ENCODE data around the gene PIGR. TPM values are rescaled to one million over a fixed set of nuclear protein-coding genes. Genes with fewer than 3 reads are reported as not detected.

The PIGR gene
- total and polyA plus RNA-seq, 2 of the 8 experiments (the other 6 are each of a cell fraction or from before 2014, with no cell fraction given): not detected

GRCh38 chr1:206921772-206922265 lies 24.4 kb downstream of the PIGR start, which contains the start of gene FCMR:
TSS of gene FCMR (minus strand) at chr1:206921941. CDS start at chr1:206921854, 87 bp downstream.
- CTCF ChIA-PET (ENCODE audit: partially characterized antibody): interaction anchor here (1.1 to 12.9 kb wide), 13 partner anchors 8 to 288 kb away, joined by 3 to 180 read pairs (median 5); partner anchors contain the start of gene IL20
- H2AK5ac ChIP-seq (ENCODE audit: low read depth, low read length): no peak within 1 kb of the TSS
- peaks cover 0 to 11% of the 10 kb centered on the region in 2 experiments for H4K20me1 ChIP-seq (replicated peaks in 1 of 2; ENCODE audit: control insufficient read depth in 1 of 2, insufficient read depth in 2 of 2, low read length in 2 of 2)
- H3K27ac ChIP-seq (ENCODE audit: low read depth, low read length): no peak within 1 kb of the TSS
- H3K4ac ChIP-seq (replicated peaks; ENCODE audit: insufficient read length, low read depth, low read length): no peak within 1 kb of the TSS
- TF ChIP-seq CBX8 (IDR thresholded peaks at IDR 0.05; ENCODE audit: borderline replicate concordance, low read depth, low read length) (no peak), TAF1 (IDR thresholded peaks at IDR 0.05; ENCODE audit: low read depth, low read length) (no peak), JUN (IDR thresholded peaks at IDR 0.05; ENCODE audit: low read depth, low read length) (no peak), POLR2AphosphoS5 (IDR thresholded peaks at IDR 0.05; ENCODE audit: low read depth, low read length) (no peak), ZNF274 (IDR thresholded peaks at IDR 0.05; ENCODE audit: borderline replicate concordance, extremely low read depth, low read length) (no peak), CTBP2 (IDR thresholded peaks at IDR 0.05; ENCODE audit: borderline replicate concordance, insufficient read depth, insufficient read length, low read length) (no peak), GTF2F1 (IDR thresholded peaks at IDR 0.05; ENCODE audit: borderline replicate concordance, low read depth, low read length) (no peak), SAP30 (IDR thresholded peaks at IDR 0.05; ENCODE audit: insufficient read depth, insufficient replicate concordance, low read length) (no peak), BRCA1 (IDR thresholded peaks at IDR 0.05; ENCODE audit: low read depth, low read length) (no peak), POU5F1 (IDR thresholded peaks at IDR 0.05; ENCODE audit: low read depth, low read length) (no peak), KDM5A (IDR thresholded peaks at IDR 0.05; ENCODE audit: low read length) (no peak), TBP (IDR thresholded peaks at IDR 0.05; ENCODE audit: low read depth, low read length) (no peak), EGR1 (IDR thresholded peaks at IDR 0.05; ENCODE audit: borderline replicate concordance, low read depth, low read length) (no peak), MAX (IDR thresholded peaks at IDR 0.05) (no peak)
- H3K9me3 ChIP-seq (ENCODE audit: insufficient read depth in 2 of 2, low read depth in 1 of 2, low read length in 1 of 2): no peaks in the 10 kb centered on the region; a peak in 1 of 4 replicates
- no peak within 1 kb of the TSS for H4K5ac ChIP-seq (ENCODE audit: insufficient read length, low read depth, low read length)
- no peak within 1 kb of the TSS for H2BK15ac ChIP-seq (ENCODE audit: low read length)
- WGBS, 2 experiments (ENCODE audit: extremely low coverage in 1 of 2, insufficient coverage in 1 of 2, insufficient read length in 1 of 2, insufficient replicate concordance in 2 of 2, low coverage in 1 of 2, low lambda C conversion rate in 2 of 2, missing lambda C conversion rate in 1 of 2): 91% methylated on average over 7 of the region's 7 CpGs; no CpG with 5 or more reads in 1 of the 2 experiments
- H4K91ac ChIP-seq (replicated peaks; ENCODE audit: insufficient read length, low read length): no peak within 1 kb of the TSS
- 0 out of 2 replicates have a peak, but pooled peaks cover 2% of the 10 kb centered on the region for H3K79me1 ChIP-seq (ENCODE audit: low read depth, low read length)
- H3K27me3 ChIP-seq (replicated peaks in 1 of 4; ENCODE audit: control insufficient read depth in 3 of 4, extremely low read depth in 1 of 4, insufficient read depth in 3 of 4, low read length in 3 of 4): peaks cover 0 to 2% (median 0%) of the 10 kb centered on the region in 4 experiments; a peak in 1 of 7 replicates
- H3K79me2 ChIP-seq (ENCODE audit: control insufficient read depth in 1 of 2, insufficient read depth in 2 of 2, low read length in 2 of 2): no peaks in the 10 kb centered on the region
- H4K8ac ChIP-seq (ENCODE audit: extremely low read depth, insufficient read depth, low read length): no peak within 1 kb of the TSS
- H2BK120ac ChIP-seq (replicated peaks; ENCODE audit: low read depth, low read length): no peak within 1 kb of the TSS
- H3K14ac ChIP-seq (ENCODE audit: insufficient read length): no peak within 1 kb of the TSS
- H3K4me2 ChIP-seq (ENCODE audit: insufficient read depth in 1 of 2, low read depth in 2 of 2, low read length in 2 of 2): no peak within 1 kb of the TSS
- no peak for FAIRE-seq
- H3K4me3 ChIP-seq (ENCODE audit: extremely low read depth in 1 of 4, insufficient read depth in 2 of 4, low read depth in 3 of 4, low read length in 4 of 4): no peak within 1 kb of the TSS
- no peak within 1 kb of the TSS for H2AFZ ChIP-seq (ENCODE audit: low read length)
- POLR2A ChIA-PET (ENCODE audit: partially characterized antibody): no interaction called here
- H2BK20ac ChIP-seq (ENCODE audit: low read length): no peak within 1 kb of the TSS
- H3K23ac ChIP-seq (ENCODE audit: insufficient read length): no peak within 1 kb of the TSS
- H3K9ac ChIP-seq (replicated peaks in 1 of 4; ENCODE audit: extremely low read depth in 1 of 4, low read depth in 3 of 4, low read length in 3 of 4): no peak within 1 kb of the TSS
- H3K4me1 ChIP-seq (replicated peaks in 1 of 4; ENCODE audit: control insufficient read depth in 3 of 4, insufficient read depth in 4 of 4, low read length in 3 of 4): no peaks in the 10 kb centered on the region
- peaks cover 12% of the 10 kb centered on the region for H3K23me2 ChIP-seq (ENCODE audit: low read depth, low read length)
- no peak for DNase-seq (ENCODE audit: low read depth in 1 of 2, low spot score in 2 of 2)
- no peak within 1 kb of the TSS for H2BK5ac ChIP-seq (ENCODE audit: low read depth, low read length)
- H3K56ac ChIP-seq (replicated peaks; ENCODE audit: insufficient read length, low read depth, low read length): no peak within 1 kb of the TSS
- H2BK12ac ChIP-seq (ENCODE audit: low read depth, low read length): no peak within 1 kb of the TSS; the same call in 1 of the 2 replicates
- peaks cover 0 to 5% (median 0%) of the 10 kb centered on the region in 4 experiments; a peak in 1 of 8 replicates for H3K36me3 ChIP-seq (ENCODE audit: control insufficient read depth in 2 of 4, insufficient read depth in 4 of 4, low read length in 3 of 4)
- H3K18ac ChIP-seq (ENCODE audit: extremely low read depth, low read length): no peak within 1 kb of the TSS
